ENCODE measurements around the gene FOXC1. TPM values are rescaled to one million over a fixed set of nuclear protein-coding genes. Genes with fewer than 3 reads are reported as not detected.
A peak's percentile ranks its signal among the peaks of the same experiment; 100 is the strongest.

FOXC1 gene
- total RNA-seq, 2 experiments from 2014 or later, result 0.05 to 0.07 TPM

DNA sequence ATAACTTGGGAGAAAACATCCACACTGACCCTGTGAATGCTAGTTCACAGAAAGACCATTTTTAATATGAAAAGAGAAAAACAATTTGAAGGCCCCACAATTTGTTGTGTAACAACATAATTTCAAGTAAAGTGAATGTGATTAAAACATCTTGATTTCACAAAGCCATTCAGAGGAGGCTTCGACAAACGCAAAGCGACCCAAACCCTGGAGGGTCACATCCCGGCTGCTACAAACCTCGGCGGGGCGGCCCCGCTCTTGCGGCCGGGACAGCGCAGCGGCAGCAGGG is 14.0 kb downstream of the FOXC1 start:
- Mint-ChIP-seq H3K27ac (no peak overlapping the region), H3K4me3 (no peak overlapping the region), H3K36me3 (peaks cover 15% of the 10 kb centered on the region), H3K9me3 (no peaks in the 10 kb centered on the region), H3K4me1 (ENCODE audit: low read depth) (peaks cover 11% of the 10 kb centered on the region), H3K27me3 (peaks cover 51% of the 10 kb centered on the region)
- intact Hi-C loops (cut with micrococcal nuclease), result loop anchor here (2.0 kb wide), 1 partner anchor 17 kb away; no protein-coding TSS in a partner anchor
- ChIA-PET CTCF (interaction anchor here (1.0 to 1.3 kb wide), 2 partner anchors 13 to 481 kb away, joined by 4 read pairs; no protein-coding TSS in a partner anchor), POLR2A (no interaction called here)
- no peak for DNase-seq

DNA sequence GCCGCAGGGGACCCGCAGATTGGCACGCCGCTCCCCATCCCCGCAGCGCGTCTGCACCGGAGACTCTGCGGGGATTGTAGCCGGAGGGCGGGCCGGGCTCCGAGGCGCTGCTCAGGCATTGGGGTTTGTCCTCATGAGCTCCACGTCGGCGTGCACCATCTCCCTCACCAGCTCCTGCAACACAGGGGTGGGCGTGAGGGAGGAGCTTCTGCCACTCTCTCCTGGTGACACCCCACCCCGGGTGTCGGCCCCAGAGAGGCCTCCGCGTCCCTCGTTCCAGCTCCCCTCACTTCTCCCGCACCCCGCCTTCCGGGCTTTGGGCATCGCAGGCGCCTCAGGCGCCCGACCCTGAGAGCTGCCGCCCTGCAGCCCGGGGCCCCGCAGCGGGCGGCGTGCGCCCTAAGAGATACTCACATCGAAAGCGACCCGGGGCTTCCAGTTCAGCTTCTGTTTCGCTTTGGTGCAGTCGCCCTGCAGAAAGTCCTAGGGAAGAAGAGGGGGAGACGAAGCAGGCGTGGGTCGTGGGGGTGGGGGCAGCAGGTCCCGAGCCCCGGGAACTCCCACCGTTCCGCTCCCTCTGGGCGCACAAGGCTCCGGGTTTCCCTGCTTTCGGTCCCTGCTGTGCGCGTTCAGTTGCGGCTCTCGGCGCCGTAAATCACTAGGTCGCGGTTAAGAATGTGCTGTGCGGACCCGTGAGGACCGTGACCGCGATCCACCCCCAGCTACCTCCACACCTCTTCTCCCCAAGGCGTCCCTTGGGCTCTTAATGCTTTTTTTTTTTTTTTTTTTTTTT is 14.5 kb downstream of the FOXC1 start:
- peak; percentile 45 for DNase-seq
- peaks cover 15% of the 10 kb centered on the region for H3K36me3 Mint-ChIP-seq
- H3K27ac Mint-ChIP-seq, result no peak overlapping the region
- peaks cover 53% of the 10 kb centered on the region for H3K27me3 Mint-ChIP-seq
- peaks cover 11% of the 10 kb centered on the region for H3K4me1 Mint-ChIP-seq (ENCODE audit: low read depth)
- no peaks in the 10 kb centered on the region for H3K9me3 Mint-ChIP-seq
- ChIA-PET CTCF (interaction anchor here (0.8 to 2.5 kb wide), 4 partner anchors 14 to 1010 kb away, joined by 4 to 11 read pairs (median 4); no protein-coding TSS in a partner anchor), POLR2A (interaction anchor here (0.6 kb wide), 1 partner anchor 815 kb away, joined by 3 read pairs; no protein-coding TSS in a partner anchor)
- intact Hi-C loops (cut with micrococcal nuclease), result loop anchor here (2.0 kb wide), 1 partner anchor 17 kb away; no protein-coding TSS in a partner anchor
- H3K4me3 Mint-ChIP-seq, result peak overlapping the region; percentile 21

GRCh38 chr6:1624851-1625781 is 15.4 kb downstream of the FOXC1 start:
- ChIA-PET CTCF (interaction anchor here (0.7 to 2.5 kb wide), 5 partner anchors 19 to 1009 kb away, joined by 3 to 11 read pairs (median 4); no protein-coding TSS in a partner anchor), POLR2A (interaction anchor here (0.6 kb wide), 1 partner anchor 814 kb away, joined by 3 read pairs; no protein-coding TSS in a partner anchor)
- intact Hi-C loops (cut with micrococcal nuclease), result loop anchor here (2.0 kb wide), 1 partner anchor 18 kb away; no protein-coding TSS in a partner anchor
- no peak overlapping the region for H3K27ac Mint-ChIP-seq
- H3K27me3 Mint-ChIP-seq, result peaks cover 52% of the 10 kb centered on the region
- H3K4me3 Mint-ChIP-seq, result peak overlapping the region; percentile 49
- peaks cover 15% of the 10 kb centered on the region for H3K36me3 Mint-ChIP-seq
- H3K4me1 Mint-ChIP-seq (ENCODE audit: low read depth), result peaks cover 11% of the 10 kb centered on the region
- DNase-seq, result no peak
- no peaks in the 10 kb centered on the region for H3K9me3 Mint-ChIP-seq

- Mint-ChIP-seq H3K4me3 (no peak overlapping the region), H3K27ac (no peak overlapping the region), H3K36me3 (peaks cover 15% of the 10 kb centered on the region), H3K27me3 (peaks cover 52% of the 10 kb centered on the region), H3K9me3 (no peaks in the 10 kb centered on the region), H3K4me1 (ENCODE audit: low read depth) (peaks cover 11% of the 10 kb centered on the region)
- ChIA-PET POLR2A (no interaction called here), CTCF (interaction anchor here (0.7 to 2.5 kb wide), 4 partner anchors 18 to 1008 kb away, joined by 3 to 11 read pairs (median 4); no protein-coding TSS in a partner anchor)
- intact Hi-C loops (cut with micrococcal nuclease), result loop anchor here (2.0 kb wide), 1 partner anchor 19 kb away; no protein-coding TSS in a partner anchor
- no peak for DNase-seq
These were observed 16.2 kb downstream of the FOXC1 start for GRCh38 chr6:1625794-1626435.

DNA sequence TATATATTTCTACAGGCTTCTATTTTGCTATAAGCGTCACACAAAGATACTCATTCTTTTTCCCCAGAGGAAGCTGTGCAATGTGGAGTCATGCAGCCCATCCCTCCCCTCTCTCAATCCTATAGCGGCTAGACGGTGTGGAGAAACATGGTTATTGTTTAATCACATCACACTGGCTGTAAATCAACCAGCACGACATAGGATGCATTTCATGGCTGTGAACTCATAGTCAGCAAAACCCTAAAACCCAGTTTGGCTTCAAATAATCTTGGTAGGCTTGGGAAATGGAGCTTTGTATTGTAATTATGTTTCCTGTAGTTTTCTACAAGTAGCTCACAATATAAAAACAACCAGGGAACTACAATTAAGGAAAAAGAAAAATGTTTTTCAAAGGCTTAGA is 16.8 kb downstream of the FOXC1 start:
- Mint-ChIP-seq H3K9me3 (no peaks in the 10 kb centered on the region), H3K27ac (no peak overlapping the region), H3K36me3 (peaks cover 15% of the 10 kb centered on the region), H3K4me3 (no peak overlapping the region), H3K27me3 (peaks cover 49% of the 10 kb centered on the region), H3K4me1 (ENCODE audit: low read depth) (peaks cover 11% of the 10 kb centered on the region)
- CTCF ChIA-PET, result interaction anchor here (0.6 to 2.5 kb wide), 5 partner anchors 15 to 1008 kb away, joined by 3 to 11 read pairs (median 4); partner anchors contain the start of gene FOXC1
- intact Hi-C loops (cut with micrococcal nuclease), result no loop called here
- POLR2A ChIA-PET, result interaction anchor here (0.8 kb wide), 1 partner anchor 12 kb away, joined by 3 read pairs; no protein-coding TSS in a partner anchor
- no peak for DNase-seq

DNA sequence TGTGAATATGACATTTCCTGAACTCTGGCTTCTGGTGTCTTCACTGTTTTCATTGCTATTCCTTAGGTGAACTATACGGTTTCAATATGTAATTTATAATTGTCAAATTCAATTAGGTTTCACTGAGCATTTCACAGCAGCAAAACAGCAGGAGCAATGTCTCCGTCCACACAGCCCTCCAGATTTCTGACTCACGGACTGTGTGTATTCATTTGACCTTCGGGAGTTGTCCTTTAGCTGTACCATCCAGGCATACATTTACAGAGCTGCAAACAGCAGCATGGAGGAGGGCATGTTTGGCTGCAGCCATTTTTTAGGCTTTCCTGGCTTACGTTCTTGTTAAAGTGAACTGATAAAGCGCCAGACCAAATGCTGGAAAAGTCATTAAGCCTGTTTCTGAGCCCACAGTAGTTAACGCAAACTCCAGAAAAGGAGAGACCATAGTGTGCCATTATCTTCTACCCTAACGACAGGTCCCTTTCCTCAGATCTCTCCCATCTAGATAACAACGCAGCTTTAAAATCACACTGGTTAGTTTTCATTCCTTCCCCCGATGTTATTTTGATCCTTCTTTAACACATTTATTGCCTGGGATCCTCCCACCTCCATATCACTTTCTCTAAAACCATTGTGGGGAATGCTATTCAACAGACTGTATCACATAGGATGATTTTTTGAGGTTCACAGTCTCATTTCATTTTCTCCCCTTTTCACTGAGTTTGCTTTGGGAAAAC is 18.3 kb downstream of the FOXC1 start:
- Mint-ChIP-seq H3K4me1 (ENCODE audit: low read depth) (peaks cover 11% of the 10 kb centered on the region), H3K36me3 (peaks cover 10% of the 10 kb centered on the region), H3K9me3 (no peaks in the 10 kb centered on the region), H3K27ac (no peak overlapping the region), H3K4me3 (no peak overlapping the region), H3K27me3 (peaks cover 45% of the 10 kb centered on the region)
- intact Hi-C loops (cut with micrococcal nuclease), result no loop called here
- ChIA-PET POLR2A (no interaction called here), CTCF (interaction anchor here (1.1 to 1.4 kb wide), 3 partner anchors 32 to 1007 kb away, joined by 3 to 7 read pairs (median 3); no protein-coding TSS in a partner anchor)
- DNase-seq, result no peak

DNA sequence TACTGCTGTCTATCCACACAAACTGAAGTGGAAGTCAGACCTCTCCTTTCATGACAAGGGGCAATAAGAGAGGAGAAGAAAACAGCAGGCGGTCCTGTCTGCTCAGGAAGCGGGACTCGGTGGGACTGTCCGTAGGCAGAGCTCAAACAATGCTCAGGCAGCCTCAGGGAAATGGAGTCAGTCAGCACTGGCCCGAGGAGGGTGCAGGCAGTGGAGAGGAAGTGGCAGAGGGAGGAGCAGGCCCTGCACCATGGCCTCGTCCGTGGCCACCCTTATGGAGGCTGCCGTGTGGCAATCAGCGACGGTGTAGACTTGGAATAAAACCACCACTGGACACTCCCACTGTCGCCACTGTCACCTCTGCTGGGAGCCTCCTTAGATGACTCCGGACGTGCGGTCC is 19.6 kb downstream of the FOXC1 start:
- peaks cover 3% of the 10 kb centered on the region for H3K36me3 Mint-ChIP-seq
- no peaks in the 10 kb centered on the region for H3K9me3 Mint-ChIP-seq
- no peak overlapping the region for H3K4me3 Mint-ChIP-seq
- H3K27ac Mint-ChIP-seq, result no peak overlapping the region
- H3K4me1 Mint-ChIP-seq (ENCODE audit: low read depth), result peaks cover 9% of the 10 kb centered on the region
- DNase-seq, result no peak
- peaks cover 39% of the 10 kb centered on the region for H3K27me3 Mint-ChIP-seq
- CTCF ChIA-PET, result no interaction called here
- POLR2A ChIA-PET, result no interaction called here
- intact Hi-C loops (cut with micrococcal nuclease), result no loop called here

- ChIA-PET POLR2A (no interaction called here), CTCF (interaction anchor here (0.6 to 1.4 kb wide), 2 partner anchors 32 to 474 kb away, joined by 3 to 4 read pairs; no protein-coding TSS in a partner anchor)
- H3K27ac Mint-ChIP-seq, result no peak overlapping the region
- peaks cover 5% of the 10 kb centered on the region for H3K4me1 Mint-ChIP-seq (ENCODE audit: low read depth)
- intact Hi-C loops (cut with micrococcal nuclease), result no loop called here
- H3K9me3 Mint-ChIP-seq, result no peaks in the 10 kb centered on the region
- peaks cover 3% of the 10 kb centered on the region for H3K36me3 Mint-ChIP-seq
- H3K27me3 Mint-ChIP-seq, result peaks cover 36% of the 10 kb centered on the region
- DNase-seq, result no peak
- H3K4me3 Mint-ChIP-seq, result no peak overlapping the region
These were observed 20.6 kb downstream of the FOXC1 start for GRCh38 chr6:1630212-1630770.

DNA sequence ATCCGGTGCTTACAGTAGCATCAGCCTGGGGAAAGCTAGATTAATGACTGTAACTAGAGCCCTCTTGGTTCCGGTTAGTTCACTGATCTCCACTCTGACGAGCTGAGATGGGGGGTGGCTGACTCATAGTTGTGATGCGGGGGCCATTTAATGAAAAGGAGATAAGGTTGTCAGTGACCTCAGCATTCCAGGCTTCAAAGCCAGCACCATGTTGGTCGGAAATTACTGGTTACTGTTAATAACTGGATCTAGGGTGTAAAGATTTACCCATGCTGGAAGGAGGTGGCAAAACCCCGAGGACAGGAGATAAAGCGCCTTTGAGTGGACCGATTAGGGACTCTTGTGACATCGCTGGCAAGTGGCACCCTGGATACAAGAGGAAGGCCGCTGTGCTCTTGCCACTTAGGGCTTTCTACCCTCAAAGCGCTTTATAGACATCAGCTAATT is 21.1 kb downstream of the FOXC1 start:
- H3K4me1 Mint-ChIP-seq (ENCODE audit: low read depth), result peaks cover 2% of the 10 kb centered on the region
- ChIA-PET POLR2A (no interaction called here), CTCF (interaction anchor here (0.5 to 1.4 kb wide), 2 partner anchors 474 to 540 kb away, joined by 4 read pairs; no protein-coding TSS in a partner anchor)
- H3K4me3 Mint-ChIP-seq, result no peak overlapping the region
- intact Hi-C loops (cut with micrococcal nuclease), result no loop called here
- peaks cover 32% of the 10 kb centered on the region for H3K27me3 Mint-ChIP-seq
- no peak for DNase-seq
- no peaks in the 10 kb centered on the region for H3K9me3 Mint-ChIP-seq
- H3K27ac Mint-ChIP-seq, result no peak overlapping the region
- H3K36me3 Mint-ChIP-seq, result peaks cover 3% of the 10 kb centered on the region

DNA sequence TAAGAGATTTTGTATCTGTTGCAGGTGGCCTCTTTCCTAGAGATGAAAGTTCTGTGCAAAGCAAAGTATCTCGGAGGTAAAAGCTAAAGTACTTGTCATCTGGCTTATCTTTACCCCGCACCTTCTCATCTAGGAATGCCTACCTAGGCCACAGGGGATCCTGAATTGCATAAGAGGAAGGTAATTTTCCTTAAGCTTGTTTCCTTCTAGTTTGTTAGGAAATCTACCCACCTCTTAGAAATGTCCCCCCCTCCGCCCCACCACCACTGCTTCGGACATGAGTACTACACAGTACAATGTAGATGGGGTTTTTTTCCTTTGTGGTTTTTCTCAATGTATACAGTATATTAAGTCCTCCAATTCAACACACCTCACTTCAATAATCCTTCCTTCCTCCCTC is 21.5 kb downstream of the FOXC1 start:
- Mint-ChIP-seq H3K27ac (no peak overlapping the region), H3K27me3 (peaks cover 28% of the 10 kb centered on the region), H3K4me1 (ENCODE audit: low read depth) (no peaks in the 10 kb centered on the region), H3K9me3 (no peaks in the 10 kb centered on the region), H3K36me3 (peaks cover 3% of the 10 kb centered on the region), H3K4me3 (no peak overlapping the region)
- ChIA-PET CTCF (interaction anchor here (0.5 to 1.4 kb wide), 2 partner anchors 473 to 540 kb away, joined by 4 read pairs; no protein-coding TSS in a partner anchor), POLR2A (no interaction called here)
- DNase-seq, result no peak
- intact Hi-C loops (cut with micrococcal nuclease), result no loop called here

Data from activated CD4-positive, alpha-beta memory T cell treated with anti-CD3 and anti-CD28 coated beads for 36 hours (primary cell).